ENCODE results near the gene IGSF21.

The IGSF21 gene

GRCh38 chr1:18257778-18258177 is 150.2 kb downstream of the IGSF21 start:
- Histone ChIP-seq H3K27ac (no peak overlapping the region), H3K36me3 (ENCODE audit: insufficient read depth) (no peaks in the 10 kb centered on the region), H3K79me2 (ENCODE audit: insufficient read depth, low read depth) (no peaks in the 10 kb centered on the region), H3K4me1 (ENCODE audit: low read depth, poor library complexity, severe bottlenecking) (no peaks in the 10 kb centered on the region), H4K20me1 (ENCODE audit: insufficient read depth) (no peaks in the 10 kb centered on the region), H3K4me2 (no peak overlapping the region), H2AFZ (ENCODE audit: low read depth) (no peak overlapping the region), H3K4me3 (IDR thresholded peaks at IDR 0.05; ENCODE audit: insufficient read depth, low read depth, low read length) (no peak overlapping the region), H3K27me3 (ENCODE audit: insufficient read depth, low read depth) (no peaks in the 10 kb centered on the region; the same call in 1 of the 2 replicates), H3K9ac (no peak overlapping the region)
- TF ChIP-seq CTCF (conservative IDR thresholded peaks at IDR 0.05; ENCODE audit: low read depth, low read length), result no peak

- Histone ChIP-seq H3K9ac (no peak overlapping the region), H2AFZ (ENCODE audit: low read depth) (no peak overlapping the region), H3K4me1 (ENCODE audit: low read depth, poor library complexity, severe bottlenecking) (no peaks in the 10 kb centered on the region), H3K36me3 (ENCODE audit: insufficient read depth) (no peaks in the 10 kb centered on the region), H3K27ac (no peak overlapping the region), H3K4me2 (no peak overlapping the region), H3K79me2 (ENCODE audit: insufficient read depth, low read depth) (no peaks in the 10 kb centered on the region), H3K4me3 (IDR thresholded peaks at IDR 0.05; ENCODE audit: insufficient read depth, low read depth, low read length) (no peak overlapping the region), H4K20me1 (ENCODE audit: insufficient read depth) (no peaks in the 10 kb centered on the region), H3K27me3 (ENCODE audit: insufficient read depth, low read depth) (peaks cover 2% of the 10 kb centered on the region; the same call in 1 of the 2 replicates)
- no peak for TF ChIP-seq CTCF (conservative IDR thresholded peaks at IDR 0.05; ENCODE audit: low read depth, low read length)
Measured at GRCh38 chr1:18261891-18262290, 154.3 kb downstream of the IGSF21 start.

GRCh38 chr1:18262726-18263125 is 155.1 kb downstream of the IGSF21 start:
- TF ChIP-seq CTCF (conservative IDR thresholded peaks at IDR 0.05; ENCODE audit: low read depth, low read length), result no peak
- H4K20me1 ChIP-seq (ENCODE audit: insufficient read depth), result no peaks in the 10 kb centered on the region
- no peak overlapping the region for H3K9ac ChIP-seq
- H3K36me3 ChIP-seq (ENCODE audit: insufficient read depth), result no peaks in the 10 kb centered on the region
- peaks cover 2% of the 10 kb centered on the region; the same call in 1 of the 2 replicates for H3K27me3 ChIP-seq (ENCODE audit: insufficient read depth, low read depth)
- H3K27ac ChIP-seq, result no peak overlapping the region
- no peak overlapping the region for H3K4me2 ChIP-seq
- H3K79me2 ChIP-seq (ENCODE audit: insufficient read depth, low read depth), result no peaks in the 10 kb centered on the region
- no peak overlapping the region for H3K4me3 ChIP-seq (IDR thresholded peaks at IDR 0.05; ENCODE audit: insufficient read depth, low read depth, low read length)
- no peaks in the 10 kb centered on the region for H3K4me1 ChIP-seq (ENCODE audit: low read depth, poor library complexity, severe bottlenecking)
- no peak overlapping the region for H2AFZ ChIP-seq (ENCODE audit: low read depth)

- H3K4me2 ChIP-seq, result no peak overlapping the region
- H3K4me3 ChIP-seq (IDR thresholded peaks at IDR 0.05; ENCODE audit: insufficient read depth, low read depth, low read length), result no peak overlapping the region
- no peak overlapping the region for H3K27ac ChIP-seq
Measured at GRCh38 chr1:18263547-18264120, 156.0 kb downstream of the IGSF21 start.

More at GRCh38 chr1:18263547-18264120, 156.0 kb downstream of the IGSF21 start:
- Histone ChIP-seq H3K36me3 (ENCODE audit: insufficient read depth) (no peaks in the 10 kb centered on the region), H3K79me2 (ENCODE audit: insufficient read depth, low read depth) (no peaks in the 10 kb centered on the region), H2AFZ (ENCODE audit: low read depth) (no peak overlapping the region), H3K9ac (no peak overlapping the region), H4K20me1 (ENCODE audit: insufficient read depth) (no peaks in the 10 kb centered on the region), H3K27me3 (ENCODE audit: insufficient read depth, low read depth) (peaks cover 2% of the 10 kb centered on the region; the same call in 1 of the 2 replicates), H3K4me1 (ENCODE audit: low read depth, poor library complexity, severe bottlenecking) (no peaks in the 10 kb centered on the region)
- no peak for TF ChIP-seq CTCF (conservative IDR thresholded peaks at IDR 0.05; ENCODE audit: low read depth, low read length)
